Fibroblast of skin of left biceps (primary cell): ENCODE results near the gene TOX2.
A peak's percentile ranks its signal among the peaks of the same experiment; 100 is the strongest.
"Not testable (repeated sequence)": the region's sequence is repeated elsewhere in the genome, so short reads cannot be mapped to it uniquely, and the experiment has no call there.

ENCODE experiments used
- DNase-seq, 2 experiments: peaks; one replicate each; pipeline ENCODE4 v3.0.0-alpha.2; 2013; ENCODE audit warnings: low read depth in 2 of 2

The TOX2 gene

DNA sequence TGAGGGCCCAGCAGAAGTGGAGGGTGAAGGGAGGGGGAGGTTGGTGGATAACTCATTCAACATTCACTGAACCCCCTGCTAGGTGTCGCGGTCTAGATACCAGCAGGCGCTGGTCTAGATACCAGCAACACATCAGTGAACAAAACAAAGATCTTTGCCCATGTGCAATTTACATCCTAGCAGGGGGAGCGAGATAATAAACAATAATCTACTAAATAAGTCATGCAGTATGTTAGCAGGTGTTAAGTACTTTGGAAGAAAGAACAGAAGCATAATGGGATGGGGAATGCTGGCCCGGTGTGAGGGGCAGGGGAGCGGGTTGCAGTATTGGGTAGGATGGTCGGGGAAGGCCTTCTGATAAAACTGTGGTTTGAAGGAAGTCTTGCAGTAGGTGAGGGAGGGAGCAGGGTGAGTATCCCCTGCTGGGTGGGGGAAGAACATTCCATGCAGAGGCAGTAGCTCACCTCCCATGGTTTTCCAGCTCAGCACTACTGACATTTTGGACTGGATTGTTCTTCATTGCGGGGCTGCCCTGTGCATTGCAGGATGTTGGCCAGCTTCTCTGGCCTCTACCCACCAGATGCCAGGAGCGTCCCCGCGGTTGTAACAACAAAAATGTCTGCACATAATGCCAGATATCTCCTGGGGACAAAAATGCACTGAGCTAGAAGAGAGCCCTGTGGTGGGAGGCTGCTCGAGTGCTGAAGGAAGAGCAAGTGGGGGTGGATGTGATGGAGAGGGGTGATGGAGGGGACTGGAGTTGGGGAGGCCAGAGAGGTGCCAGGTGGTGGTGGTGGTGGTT is 117.3 kb downstream of the TOX2 start:
- no peak for DNase-seq

DNA sequence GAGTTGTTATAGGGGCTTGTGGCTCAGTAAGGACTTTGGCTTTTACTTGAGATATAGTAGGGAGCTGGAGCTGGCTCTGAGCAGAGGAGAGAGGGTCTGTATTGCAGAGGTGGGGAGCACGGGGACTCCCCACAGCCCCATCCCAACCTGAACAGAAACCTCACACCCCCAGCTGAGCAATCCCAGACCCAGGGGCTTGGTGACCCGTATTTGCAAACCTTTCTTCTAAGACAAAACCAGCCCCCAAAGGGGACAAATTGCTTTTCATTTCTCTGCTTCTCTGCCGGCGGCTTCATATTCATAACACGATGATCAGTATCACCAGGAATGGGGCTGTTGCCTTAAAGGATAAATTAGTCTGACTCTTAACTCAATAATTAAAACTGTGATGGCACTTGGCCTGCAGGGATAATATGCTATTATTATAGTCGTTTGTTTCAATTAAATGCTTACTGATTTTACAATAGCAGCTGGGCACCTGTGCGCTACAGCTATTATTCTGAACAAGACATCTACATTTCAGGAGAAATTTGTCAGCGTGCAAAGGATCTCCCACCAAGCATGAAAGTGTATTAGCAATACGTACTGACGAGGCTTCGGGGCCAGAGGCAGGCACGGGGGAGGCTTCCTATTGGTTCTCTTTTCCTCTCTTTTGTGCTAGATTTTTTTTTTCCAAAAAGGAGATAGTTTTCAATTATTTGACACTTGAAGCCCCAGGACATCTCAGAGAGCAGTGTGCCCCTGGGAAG is 118.1 kb downstream of the TOX2 start:
- no peak for DNase-seq

- DNase-seq = peak in 1 of 2 experiments; percentile 23
Observed at GRCh38 chr20:44033344-44033743, 118.7 kb downstream of the TOX2 start.

DNA sequence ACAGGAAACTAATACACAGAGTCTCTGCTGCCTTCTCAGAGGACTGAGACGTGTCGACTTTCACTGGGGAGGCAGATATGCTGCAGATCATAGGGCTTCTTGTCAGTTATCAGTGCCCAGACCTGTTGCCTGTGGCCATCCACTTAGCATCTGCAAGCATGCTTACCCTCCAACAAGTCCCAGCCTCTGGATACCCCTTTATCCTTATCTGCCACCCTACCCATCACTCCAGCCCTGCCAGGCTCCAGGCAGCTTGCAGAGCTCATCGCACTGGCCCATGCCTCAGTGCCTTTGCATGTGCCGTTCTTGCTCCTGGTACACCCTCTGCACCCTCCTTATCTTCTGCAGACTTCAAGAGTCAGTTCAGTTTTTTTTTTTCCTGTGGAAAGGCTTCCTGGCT is 119.2 kb downstream of the TOX2 start:
- no peak for DNase-seq

DNA sequence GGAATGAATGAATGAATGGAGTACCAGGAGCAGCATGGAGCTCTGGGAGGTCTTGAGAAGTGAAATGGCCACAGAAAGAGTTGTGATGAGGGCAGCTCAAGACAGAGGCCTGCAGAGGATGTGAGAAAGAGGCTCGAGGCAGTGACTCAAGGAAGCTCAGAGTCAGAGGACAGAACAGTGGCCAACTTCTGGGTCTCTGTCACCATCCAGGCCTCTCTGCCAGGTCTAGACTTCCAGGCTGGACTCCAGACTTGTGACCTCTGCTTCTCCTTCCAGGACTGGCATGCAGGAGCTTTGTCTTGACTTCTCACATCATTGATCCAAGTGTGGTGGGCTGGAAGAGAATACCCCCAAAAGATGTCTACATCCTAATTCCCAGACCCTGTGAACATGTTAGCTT is 119.8 kb downstream of the TOX2 start:
- DNase-seq = no peak

DNA sequence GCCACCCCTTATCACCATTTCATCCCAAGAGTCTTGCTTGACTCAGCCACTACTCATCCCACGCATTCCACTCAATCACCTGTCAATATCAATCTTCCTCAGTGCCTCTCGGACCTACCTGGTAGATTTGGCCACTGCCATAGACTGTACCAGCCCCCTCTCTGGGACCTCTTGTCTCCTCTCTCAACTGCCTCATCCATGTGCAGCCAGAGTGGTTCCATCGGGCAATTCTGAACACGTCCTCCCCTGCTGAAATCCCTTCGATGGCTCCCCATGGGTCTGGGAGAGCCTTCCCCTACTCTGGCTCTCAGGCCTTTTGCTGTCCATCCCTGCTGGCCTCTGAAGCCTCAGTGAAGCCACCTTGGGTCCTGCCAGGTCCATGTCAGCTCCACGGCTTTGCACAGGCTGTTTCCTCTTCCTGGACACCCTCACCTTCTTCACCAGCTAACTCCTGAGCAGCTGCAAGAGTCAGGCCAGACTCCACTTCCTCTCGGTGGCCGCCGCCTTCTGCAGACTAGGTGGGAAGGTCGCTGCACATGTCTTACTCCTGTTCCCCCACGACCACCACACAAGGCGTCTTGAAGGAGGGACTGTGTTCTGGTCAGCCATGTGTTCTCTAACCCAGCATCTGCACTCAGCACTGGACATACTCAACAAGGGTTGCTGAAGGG is 120.4 kb downstream of the TOX2 start:
- DNase-seq = no peak

GRCh38 chr20:44035924-44036323 is 121.3 kb downstream of the TOX2 start:
- DNase-seq = no peak

DNA sequence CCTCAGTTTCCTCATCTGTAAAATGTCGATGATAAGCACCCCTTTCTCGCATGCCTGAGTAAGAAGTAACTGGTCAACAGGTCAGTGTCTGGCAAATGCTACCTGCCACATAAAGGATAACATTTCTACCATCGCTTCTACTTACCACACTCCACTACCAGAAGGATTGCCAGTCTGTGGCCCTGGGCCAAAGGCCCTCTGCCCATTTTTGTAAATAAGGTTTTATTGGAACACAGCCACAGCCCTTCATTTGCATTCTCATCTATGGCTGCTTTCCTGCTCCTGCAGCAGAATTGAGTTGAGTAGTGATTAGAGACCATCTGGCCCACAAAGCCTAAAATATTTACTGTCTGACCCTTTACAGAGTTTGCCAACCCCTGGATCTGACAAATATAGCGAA is 121.8 kb downstream of the TOX2 start:
- no peak for DNase-seq

GRCh38 chr20:44038681-44039123 is 124.0 kb downstream of the TOX2 start:
- DNase-seq = no peak

DNA sequence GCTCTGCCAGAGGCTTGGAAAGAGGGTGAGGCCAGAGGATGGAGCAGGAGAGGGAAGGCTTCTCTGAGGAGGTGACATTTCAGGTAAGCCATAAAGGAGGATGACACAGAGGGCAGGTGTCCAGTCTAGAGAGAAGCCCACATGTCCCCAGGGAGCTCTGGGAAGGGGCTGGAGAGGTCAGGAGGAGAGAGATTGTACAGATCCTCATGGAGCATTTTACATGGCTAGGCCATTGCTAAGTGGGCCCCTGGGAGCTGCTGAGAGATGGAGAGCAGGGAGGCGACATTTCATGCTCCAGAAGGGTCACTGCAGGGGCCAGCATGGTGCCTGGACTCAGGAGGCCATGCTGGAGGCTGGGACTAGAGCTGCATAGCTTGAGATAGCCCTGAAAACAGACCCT is 124.5 kb downstream of the TOX2 start:
- DNase-seq = no peak

GRCh38 chr20:44039741-44040140 is 125.1 kb downstream of the TOX2 start:
- no peak for DNase-seq

DNA sequence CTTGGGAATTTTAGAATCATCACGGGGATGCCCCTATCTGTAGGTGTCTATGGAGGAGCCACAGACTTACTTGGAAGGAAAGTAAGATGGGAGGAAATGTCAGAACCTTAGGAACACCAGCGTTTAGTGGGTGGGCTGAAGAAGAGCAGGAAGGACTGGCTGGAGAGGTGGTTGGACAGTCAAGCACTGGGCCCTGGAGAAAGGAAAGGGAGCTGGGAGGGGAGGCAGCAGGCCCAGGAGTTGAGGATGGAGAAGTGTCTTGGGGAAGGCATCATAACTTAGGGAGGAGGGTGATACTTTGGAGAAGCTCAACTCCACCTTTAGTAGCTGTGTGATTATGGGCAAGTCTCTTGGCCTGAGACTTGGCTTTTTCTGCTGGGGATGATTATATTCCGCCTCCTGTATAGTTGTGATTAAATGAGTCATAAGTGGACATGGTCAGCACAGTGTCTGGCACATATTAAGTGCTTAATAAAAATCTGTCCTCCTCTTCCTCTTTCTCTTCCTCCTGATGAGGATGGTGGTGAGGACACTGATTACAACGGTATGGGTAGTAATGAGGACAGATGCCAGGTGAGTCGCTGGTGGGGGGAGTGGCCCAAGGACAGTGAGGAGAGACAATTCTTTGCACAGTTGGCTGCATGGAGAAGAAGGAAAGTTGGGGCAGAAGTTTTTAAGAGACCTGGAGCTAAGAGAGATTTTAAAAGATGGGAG is 125.7 kb downstream of the TOX2 start:
- DNase-seq = no peak

DNA sequence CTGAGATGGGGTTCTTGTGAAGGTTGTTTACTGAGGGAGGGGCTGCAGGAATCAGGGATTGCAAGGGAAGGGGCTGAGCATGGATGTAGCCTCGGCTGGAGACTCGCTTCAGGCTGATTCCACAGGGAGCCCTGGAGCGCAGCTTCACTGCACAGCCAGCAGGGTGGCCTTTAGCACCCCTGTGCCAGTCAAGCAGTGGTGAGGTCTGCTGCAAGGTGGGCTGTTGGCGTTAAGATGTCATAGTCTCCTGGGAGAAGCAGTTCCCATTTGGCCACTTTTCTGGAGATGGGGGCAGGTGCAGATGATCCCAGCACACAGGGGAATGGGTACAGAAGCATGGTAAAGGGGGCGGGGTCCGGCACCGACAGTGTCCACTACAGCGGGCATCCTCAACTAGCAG is 126.3 kb downstream of the TOX2 start:
- DNase-seq = no peak

DNA sequence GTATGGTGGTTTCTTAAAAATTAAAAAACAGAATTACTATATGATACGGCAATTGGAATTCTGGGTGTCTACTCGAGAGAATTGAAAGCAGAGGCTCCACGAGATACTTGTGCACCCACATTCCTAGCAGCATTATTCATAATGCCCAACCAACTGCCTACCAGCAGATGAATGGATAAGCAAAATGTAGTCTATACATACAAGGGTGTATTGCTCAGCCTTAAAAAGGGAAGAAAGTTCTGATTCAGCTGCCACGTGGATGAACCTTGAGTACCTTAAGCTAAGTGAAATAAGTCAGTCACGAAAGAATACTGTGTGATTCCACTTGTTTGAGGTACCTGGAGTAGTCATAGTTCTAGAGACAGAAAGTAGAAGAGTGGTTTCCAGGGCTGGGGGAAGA is 130.1 kb downstream of the TOX2 start:
- not testable (repeated sequence) for DNase-seq

DNA sequence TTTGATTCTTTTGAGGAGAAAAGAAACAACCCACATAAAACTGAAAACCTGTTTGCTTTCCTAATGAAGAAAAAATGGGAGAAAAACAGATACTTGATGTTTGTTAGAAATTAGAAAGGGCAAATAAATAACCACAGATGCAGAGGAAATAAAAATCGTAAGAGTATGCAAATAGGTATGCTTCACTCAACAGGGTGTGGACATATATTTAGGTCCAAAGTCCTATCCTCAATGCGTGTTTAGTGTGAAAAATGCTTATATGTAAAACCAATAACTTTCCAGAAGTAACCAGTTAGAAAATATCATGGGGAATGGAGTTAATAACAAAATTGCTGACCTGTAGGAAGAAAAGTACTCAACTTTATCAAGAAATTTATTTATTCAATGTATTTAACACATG is 135.7 kb downstream of the TOX2 start:
- DNase-seq = no peak

DNA sequence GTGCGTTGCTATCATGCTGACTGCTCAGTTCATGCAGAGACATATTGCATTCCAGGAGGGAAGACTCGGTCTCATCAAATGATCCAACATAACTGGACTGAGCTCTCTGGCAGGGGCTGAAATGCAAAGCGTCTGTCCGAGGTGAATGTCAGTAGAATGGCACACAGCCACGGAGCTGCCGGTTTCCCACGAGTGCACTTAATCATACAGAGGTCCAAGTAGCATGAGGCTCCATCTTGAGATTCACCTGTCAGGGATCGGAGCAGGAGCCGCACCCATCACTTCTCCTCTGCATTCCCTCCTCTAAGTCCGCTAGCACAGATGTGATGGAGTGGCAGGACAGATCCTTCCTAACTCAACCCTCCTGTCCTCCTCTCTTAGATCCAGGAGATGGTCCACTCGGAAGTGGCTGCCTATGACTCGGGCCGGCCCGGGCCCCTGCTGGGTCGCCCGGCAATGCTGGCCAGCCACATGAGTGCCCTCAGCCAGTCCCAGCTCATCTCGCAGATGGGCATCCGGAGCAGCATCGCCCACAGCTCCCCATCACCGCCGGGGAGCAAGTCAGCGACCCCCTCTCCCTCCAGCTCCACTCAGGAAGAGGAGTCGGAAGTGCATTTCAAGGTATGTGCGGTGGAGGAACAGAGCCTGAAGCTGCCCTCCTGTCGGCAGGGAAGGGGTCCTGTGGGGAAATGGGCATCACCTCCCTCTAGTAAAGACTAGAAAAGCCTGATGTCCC is 136.4 kb downstream of the TOX2 start:
- no peak for DNase-seq

GRCh38 chr20:44051661-44052000 is 137.0 kb downstream of the TOX2 start:
- no peak for DNase-seq

GRCh38 chr20:44052166-44052565 is 137.5 kb downstream of the TOX2 start:
- no peak for DNase-seq

DNA sequence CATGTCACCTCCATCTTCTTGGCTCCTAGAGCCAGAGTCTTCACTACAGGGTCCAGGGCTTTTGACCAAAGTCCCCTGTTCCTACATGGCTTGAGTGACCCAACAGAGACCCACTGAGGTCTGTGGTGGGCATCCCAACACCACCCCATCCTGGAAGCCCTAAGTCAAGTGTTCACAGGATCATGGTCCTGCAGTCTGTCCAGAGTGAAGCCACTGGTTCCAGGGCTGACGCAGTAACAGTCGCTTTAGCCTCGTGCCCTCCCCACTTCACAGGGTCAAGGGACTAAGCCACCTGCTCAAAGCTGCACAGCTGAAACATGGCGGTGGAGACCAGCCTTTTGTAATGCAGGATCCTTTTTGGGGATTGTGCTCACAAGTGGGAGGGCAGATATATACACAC is 138.4 kb downstream of the TOX2 start:
- no peak for DNase-seq

DNA sequence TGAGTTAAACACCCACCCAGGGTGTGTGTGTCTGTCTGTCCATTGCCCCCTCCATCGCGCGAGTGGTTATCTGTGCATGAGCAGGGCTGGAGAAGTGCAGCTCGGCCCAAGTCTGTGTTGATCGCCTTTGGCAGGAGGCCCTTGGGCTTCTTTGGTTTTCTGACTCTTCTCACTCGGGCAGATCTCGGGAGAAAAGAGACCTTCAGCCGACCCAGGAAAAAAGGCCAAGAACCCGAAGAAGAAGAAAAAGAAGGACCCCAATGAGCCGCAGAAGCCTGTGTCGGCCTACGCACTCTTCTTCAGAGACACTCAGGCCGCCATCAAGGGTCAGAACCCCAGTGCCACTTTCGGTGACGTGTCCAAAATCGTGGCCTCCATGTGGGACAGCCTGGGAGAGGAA is 139.5 kb downstream of the TOX2 start:
- DNase-seq = no peak

- DNase-seq = no peak
Observed at GRCh38 chr20:44054849-44055248, 140.2 kb downstream of the TOX2 start.
